IPS-NIHi11 (cell line): ENCODE results near the gene POC1A.

Source experiments
- DNase-seq: peaks from one replicate; pipeline ENCODE4 v3.0.0; 2012; ENCODE audit warnings: mixed read lengths, low spot score

The POC1A gene

DNA sequence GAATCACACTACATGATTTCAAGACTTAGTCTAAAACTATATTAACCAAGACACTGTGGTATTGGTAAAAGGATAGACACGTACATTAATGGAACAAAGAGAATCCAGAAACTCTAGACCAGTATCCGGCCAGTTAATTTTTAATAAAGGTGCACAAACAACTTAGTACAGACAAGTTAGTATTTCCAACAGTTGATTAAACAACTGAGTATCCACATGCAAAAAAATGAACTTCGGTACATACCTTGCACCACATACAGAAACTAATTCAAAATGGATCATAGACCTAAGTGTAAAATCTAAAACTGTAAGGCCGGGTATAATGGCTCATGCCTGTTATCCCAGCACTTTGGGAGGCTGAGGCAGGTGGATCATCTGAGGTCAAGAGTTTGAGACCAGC, 51.3 kb downstream of the POC1A start:
- no peak for DNase-seq

- no peak for DNase-seq
Observed at GRCh38 chr3:52099001-52099401, 55.2 kb downstream of the POC1A start.

DNA sequence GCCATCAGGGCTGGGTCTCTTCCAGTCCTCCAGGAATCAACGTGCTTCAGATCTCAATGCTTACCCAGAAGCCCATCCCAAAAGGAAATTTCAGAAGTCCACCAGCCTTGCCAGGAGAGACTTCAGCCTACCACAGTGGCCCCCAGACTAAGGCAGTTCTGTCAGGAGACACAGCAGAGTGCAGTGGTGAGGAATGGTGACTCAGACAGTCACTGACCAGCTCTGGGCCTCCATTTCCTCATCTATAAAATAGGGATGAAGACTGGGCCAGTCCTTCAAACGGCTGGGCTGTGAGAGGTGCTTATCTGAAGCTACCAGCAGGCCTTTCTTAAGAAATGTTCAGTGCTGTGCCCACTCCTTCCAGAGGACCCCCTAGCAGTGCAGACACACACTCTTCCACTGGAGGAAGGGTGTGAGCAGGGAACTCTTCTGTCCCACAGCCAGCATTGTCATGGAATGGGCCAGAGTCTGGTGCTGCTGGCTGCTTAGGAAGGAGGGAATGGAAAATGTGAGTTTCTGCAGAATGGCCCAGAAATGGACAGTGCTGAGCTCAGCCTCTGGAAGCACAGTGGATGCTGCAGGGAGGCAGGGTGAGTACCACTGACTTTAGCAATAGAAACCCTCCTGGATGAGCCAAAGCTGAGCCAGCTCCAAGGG, 56.2 kb downstream of the POC1A start:
- no peak for DNase-seq

GRCh38 chr3:52095990-52096775, 58.0 kb downstream of the POC1A start:
- no peak for DNase-seq

DNA sequence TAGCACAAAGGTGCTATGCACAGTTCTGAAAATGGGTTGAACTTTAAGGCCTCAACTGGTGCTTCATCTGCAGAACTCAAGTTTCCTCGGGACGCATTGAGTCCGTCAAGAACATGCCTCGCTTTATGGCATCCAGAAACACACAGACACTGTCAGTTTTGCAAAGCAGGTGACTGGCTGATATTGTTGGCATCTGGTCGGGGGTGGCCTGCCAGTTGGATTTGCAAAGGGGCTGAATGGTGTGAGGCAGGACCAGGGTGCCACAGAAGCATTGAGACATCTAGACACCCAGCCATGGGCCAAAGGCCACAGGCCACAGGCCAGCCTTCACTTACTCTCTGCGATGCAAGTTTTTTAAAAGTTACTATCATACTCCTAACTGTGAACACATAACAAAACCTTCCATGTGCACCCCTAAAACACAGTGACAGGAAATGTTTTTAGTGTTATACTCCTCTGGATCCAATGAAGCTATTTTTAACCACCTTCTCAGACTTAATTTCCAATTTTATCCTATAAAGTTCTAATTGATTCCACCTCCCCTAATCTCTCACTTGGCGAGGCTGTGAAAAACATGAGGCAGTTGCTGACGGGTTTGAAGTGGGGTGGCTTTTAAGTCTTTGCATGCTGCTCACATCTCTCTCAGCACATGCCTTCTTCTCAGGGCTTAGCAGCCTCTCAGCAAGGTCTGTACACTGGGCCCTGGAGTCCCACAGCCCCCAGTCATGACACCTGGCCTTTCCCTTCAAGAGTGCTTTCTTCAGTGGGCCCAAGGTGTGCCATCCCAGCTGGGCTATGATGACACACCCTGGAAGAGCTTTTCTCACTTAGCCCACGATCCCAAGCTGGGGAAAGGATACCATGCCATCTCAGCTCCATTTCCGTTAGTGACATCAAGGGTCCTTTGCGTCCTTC, 59.4 kb downstream of the POC1A start:
- no peak for DNase-seq

GRCh38 chr3:52093756-52094545, 60.3 kb downstream of the POC1A start:
- DNase-seq = no peak

DNA sequence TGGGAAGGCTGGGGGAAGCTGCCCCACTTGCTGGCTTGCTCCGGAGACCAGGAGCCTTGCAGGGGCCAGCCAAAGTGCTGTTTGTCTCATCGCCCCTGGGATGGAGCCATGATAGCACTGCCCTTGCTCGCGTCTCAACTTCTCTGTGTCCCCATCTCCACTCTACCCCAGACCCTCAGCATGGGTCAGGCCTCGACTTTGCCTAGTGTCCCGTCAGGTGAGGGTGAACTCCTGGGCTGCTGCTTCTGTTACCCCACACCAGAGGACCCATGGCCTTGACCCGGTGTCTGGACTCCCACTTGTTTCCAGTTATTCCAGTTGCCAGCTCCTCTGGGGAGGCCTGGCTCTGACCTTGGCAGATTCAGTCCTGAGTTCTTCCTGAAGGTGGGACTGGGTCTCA, 61.3 kb downstream of the POC1A start:
- DNase-seq = no peak

DNA sequence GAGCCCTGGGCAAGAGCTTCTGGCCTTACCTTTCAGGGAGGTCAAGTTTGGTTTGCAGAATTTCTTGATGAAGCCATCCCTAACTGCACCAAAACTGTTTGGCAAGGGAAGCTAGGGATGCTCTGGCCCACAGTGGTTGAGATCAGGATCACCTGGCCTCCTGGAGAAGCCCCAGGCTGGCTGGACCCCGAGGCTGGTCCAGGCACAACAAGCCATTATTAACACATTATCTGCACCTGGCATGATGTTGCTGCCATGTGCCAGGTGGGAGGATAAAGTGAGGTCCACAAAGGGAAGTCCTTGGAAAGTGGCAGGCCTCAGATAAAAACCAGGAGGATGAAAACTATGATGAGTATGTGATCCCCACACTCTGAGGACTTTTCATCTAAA, 62.0 kb downstream of the POC1A start:
- DNase-seq = no peak

- DNase-seq = no peak
Observed at GRCh38 chr3:52091586-52092270, 62.5 kb downstream of the POC1A start.

DNA sequence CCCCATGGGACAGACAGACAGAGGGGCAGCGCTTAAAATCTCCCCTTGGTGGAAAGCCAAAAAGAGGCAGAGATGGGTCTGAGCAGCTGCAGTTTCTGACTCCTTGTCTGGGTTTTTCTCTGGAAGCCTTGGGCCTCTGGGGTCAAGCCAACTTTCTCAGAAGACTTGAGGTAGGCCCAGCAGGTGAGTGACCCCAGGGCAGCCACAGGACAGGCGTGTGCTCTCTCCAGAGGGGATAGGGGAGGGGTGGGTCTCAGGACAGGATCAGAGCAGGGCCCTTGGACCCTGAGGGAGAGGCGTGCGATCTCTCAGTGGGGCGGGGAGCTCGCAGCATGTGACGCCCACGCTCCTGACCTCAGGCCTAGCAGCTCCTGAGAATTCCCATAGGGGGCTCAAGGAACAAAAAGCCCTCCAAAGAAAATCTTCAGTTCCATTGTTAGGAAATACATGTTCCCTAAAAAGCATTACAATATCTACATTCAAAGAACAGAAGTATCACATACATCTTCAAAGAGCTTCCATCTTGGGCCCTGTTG, 63.2 kb downstream of the POC1A start:
- peak; percentile 68 for DNase-seq

DNA sequence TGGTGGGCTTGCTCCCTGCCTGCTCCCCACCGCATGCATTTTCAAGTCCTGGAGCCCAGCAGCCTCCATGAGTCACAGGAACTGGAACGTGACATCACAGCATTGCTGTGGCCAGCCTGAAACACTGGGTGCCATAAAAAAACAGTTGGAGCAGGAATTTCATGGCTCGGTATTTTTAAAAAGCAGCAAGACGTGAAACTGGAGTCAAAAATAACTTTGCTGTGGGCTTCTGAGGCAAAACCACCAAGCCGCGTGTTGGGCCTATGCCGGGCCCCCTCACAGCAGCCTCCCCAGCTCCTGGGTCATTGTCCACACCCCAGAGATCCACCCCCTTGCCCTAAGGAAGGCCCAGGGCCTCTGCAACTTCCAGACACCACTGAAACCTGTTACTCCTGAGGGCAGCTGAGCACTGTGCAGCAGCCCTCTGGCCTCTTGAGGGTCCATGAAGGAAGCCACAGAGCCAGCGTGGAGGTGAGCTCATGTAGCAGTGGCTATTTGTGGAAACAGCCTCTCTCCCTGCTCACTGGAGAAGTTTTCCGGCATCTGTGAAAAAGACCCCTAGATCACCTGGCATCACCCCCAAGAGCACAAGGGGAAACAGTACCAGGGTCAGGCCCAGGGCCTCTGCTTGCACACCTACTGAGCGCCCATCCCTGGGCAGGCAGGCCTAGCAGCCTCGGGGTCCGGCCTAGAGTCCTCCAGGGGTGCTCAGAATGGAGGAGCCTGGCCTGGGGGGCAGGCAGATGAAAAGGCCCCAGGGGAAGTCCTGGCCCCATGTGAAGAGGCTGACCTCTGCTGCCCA, 63.9 kb downstream of the POC1A start:
- DNase-seq = no peak

- DNase-seq = no peak
Observed at GRCh38 chr3:52089691-52090090, 64.5 kb downstream of the POC1A start.

GRCh38 chr3:52088445-52089367, 65.5 kb downstream of the POC1A start:
- no peak for DNase-seq

DNA sequence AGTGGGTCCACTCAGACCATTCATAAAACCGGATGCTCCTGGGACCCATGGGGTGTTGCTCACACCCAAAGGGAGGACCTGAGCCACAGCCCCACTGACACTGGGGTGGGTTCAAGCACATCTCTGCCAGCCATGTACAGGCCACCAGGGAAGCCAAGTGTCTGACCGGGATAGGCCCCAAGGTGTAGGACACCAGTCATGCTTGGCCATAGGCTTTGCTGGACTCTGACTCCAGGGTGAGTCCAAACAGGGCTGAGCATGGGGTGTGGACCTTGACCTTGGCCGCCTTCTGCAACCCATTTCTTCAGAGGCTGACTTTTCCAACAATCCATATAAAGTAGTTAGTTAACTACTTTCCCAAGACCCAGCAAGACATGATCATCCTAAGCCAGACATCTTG, 66.5 kb downstream of the POC1A start:
- no peak for DNase-seq

DNA sequence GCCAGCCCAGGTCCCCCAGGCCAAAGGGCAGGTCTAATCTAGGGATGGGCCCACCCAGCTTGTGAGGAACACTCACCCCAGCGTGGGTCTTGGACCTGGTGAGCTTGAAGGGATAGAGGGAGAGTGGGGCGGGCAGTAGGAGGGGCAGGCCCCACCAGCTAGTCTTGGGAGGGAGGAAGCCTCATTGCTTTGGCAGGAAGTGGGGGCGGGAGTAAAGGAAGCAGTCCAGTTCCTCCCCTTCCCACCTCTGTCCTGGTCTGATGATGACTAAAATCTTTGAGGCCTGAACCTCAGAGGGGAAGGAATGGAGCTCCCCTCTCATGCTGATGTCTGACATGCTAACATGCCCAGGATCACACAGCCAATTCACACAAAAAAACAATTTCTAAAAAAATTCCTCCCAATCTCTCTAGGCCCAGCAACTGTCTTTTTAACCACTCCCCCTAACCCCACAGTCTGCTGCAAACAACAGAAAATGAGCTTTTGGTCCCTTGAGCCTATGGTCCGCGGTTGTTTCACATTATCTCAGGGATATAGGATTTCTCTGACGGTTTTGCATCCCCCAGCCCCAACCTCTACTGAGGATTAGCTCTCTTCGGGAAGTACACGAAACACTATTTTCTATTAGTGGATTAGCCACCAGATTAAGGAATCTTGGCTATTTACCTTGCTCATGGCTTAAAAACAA, 67.1 kb downstream of the POC1A start:
- no peak for DNase-seq

DNA sequence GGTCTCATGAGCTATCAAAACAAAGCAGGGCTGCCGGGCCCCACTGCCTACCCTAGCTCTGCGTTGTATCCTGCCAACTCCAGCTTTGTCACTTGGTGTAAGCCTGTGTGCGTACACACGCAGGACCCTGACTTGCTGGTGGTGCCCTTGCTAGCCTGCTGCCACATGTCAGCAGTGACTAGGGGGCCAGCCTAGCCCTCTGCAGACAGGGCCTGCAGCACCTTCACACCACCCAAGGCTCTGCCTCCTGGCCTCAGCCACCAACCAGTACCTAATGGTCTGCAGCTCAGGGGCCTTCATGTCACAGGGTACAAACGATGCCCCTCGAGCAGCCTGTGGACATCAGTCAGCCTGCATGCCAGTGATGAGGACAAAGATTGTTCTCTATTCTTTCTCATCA, 67.8 kb downstream of the POC1A start:
- DNase-seq = no peak

GRCh38 chr3:52085681-52086282, 68.4 kb downstream of the POC1A start:
- no peak for DNase-seq
